GM21390 (cell line): ENCODE data around the gene RUFY3.

Experiments used
- ATAC-seq: cut with Tn5 transposase; IDR thresholded peaks from one replicate; pipeline ENCODE4 v1.9.1; 2021; ENCODE audit not compliant: unreplicated experiment

RUFY3 gene

GRCh38 chr4:70772929-70773555, 51.3 kb downstream of the RUFY3 start:
- peak; percentile 74 for ATAC-seq

GRCh38 chr4:70778888-70779422, 57.2 kb downstream of the RUFY3 start:
- no peak for ATAC-seq

- ATAC-seq: no peak
Observed at GRCh38 chr4:70783096-70783495, 61.3 kb downstream of the RUFY3 start.

- ATAC-seq: no peak
Observed at GRCh38 chr4:70787496-70787895, 65.7 kb downstream of the RUFY3 start.

- no peak for ATAC-seq
Observed at GRCh38 chr4:70788733-70789132, 67.0 kb downstream of the RUFY3 start.

GRCh38 chr4:70793626-70794025, 71.9 kb downstream of the RUFY3 start:
- ATAC-seq: no peak

- ATAC-seq: peak; percentile 76
Observed at GRCh38 chr4:70801265-70801809, 79.6 kb downstream of the RUFY3 start.

GRCh38 chr4:70802928-70803580, 81.3 kb downstream of the RUFY3 start:
- no peak for ATAC-seq

- ATAC-seq: no peak
Observed at GRCh38 chr4:70808151-70808550, 86.4 kb downstream of the RUFY3 start.

GRCh38 chr4:70815370-70815769, 93.6 kb downstream of the RUFY3 start:
- no peak for ATAC-seq

- ATAC-seq: peak; percentile 49
Observed at GRCh38 chr4:70816894-70817293, 95.1 kb downstream of the RUFY3 start.

- peak; percentile 62 for ATAC-seq
Observed at GRCh38 chr4:70818173-70818855, 96.5 kb downstream of the RUFY3 start.

GRCh38 chr4:70818921-70819320, 97.2 kb downstream of the RUFY3 start:
- no peak for ATAC-seq

GRCh38 chr4:70829015-70829414, 107.3 kb downstream of the RUFY3 start:
- no peak for ATAC-seq

GRCh38 chr4:70829492-70829891, 107.7 kb downstream of the RUFY3 start:
- ATAC-seq: no peak

- ATAC-seq: no peak
Observed at GRCh38 chr4:70830054-70830453, 108.3 kb downstream of the RUFY3 start.

- ATAC-seq: no peak
Observed at GRCh38 chr4:70831293-70831692, 109.5 kb downstream of the RUFY3 start.

GRCh38 chr4:70833675-70834074, 111.9 kb downstream of the RUFY3 start:
- ATAC-seq: no peak

GRCh38 chr4:70836081-70836480, 114.3 kb downstream of the RUFY3 start:
- no peak for ATAC-seq

GRCh38 chr4:70838204-70838603, 116.4 kb downstream of the RUFY3 start:
- ATAC-seq: no peak

GRCh38 chr4:70838666-70839588, 117.2 kb downstream of the RUFY3 start:
- ATAC-seq: peak; percentile 56
